Duodenal mucosa (tissue), 2 donors: ENCODE measurements around the gene ABCG8.

ENCODE experiments used
- H3K27ac ChIP-seq: one replicate; pipeline ENCODE4 v1.7.0; 2013; ENCODE audit warnings: low read depth, low read length
- H3K27me3 ChIP-seq, 2 donors: one replicate each; pipeline ENCODE4 v1.7.0; 2013; ENCODE audit warnings: low read length in 2 of 2, control low read depth in 1 of 2; ENCODE audit not compliant: insufficient read depth in 2 of 2, control insufficient read depth in 1 of 2
- H3K36me3 ChIP-seq, 2 donors: one replicate each; pipeline ENCODE4 v1.7.0; 2013; ENCODE audit warnings: low read length in 2 of 2, control low read depth in 1 of 2; ENCODE audit not compliant: insufficient read depth in 2 of 2, control insufficient read depth in 1 of 2
- H3K4me1 ChIP-seq, 2 donors: one replicate each; pipeline ENCODE4 v1.7.0; 2013; ENCODE audit warnings: low read length in 2 of 2, control low read depth in 1 of 2; ENCODE audit not compliant: insufficient read depth in 2 of 2, control insufficient read depth in 1 of 2
- H3K4me3 ChIP-seq, 2 donors: one replicate each; pipeline ENCODE4 v1.7.0; 2013; ENCODE audit warnings: low read length in 2 of 2, low read depth in 1 of 2
- H3K9ac ChIP-seq, 2 donors: one replicate each; pipeline ENCODE4 v1.7.0; 2013; ENCODE audit warnings: low read length in 2 of 2, low read depth in 1 of 2
- H3K9me3 ChIP-seq, 2 donors: one replicate each; pipeline ENCODE4 v1.7.0; 2013; ENCODE audit warnings: low read length in 2 of 2, control low read depth in 1 of 2; ENCODE audit not compliant: control insufficient read depth in 1 of 2

ABCG8 gene

DNA sequence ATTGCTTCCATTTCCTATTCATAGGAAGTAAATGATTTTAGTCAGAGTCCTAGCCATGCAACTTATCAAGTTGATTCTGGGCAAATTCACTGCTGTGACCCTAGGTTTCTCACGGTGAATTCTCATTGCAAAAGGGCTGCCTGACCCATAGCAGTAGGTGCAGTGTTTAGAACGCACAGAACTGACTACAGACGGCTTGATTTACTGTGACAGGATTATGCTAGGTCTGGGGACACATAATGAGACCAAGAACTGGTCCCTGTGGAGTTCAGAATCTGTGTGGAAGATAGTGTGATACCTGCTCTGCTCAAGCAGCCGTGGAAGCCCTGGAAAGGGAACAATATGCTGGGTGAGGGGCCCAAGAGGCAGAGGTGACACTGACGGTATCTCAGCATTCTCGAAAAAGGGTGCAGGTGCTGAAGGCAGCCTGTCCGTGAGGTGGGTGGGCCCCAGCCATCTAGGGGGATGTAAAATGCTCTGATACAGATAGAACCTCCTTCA, 46.4 kb downstream of the ABCG8 start:
- H3K9ac ChIP-seq, result no peak overlapping the region
- no peaks in the 10 kb centered on the region for H3K27me3 ChIP-seq
- H3K9me3 ChIP-seq, result no peaks in the 10 kb centered on the region
- H3K36me3 ChIP-seq, result peaks cover 15 to 39% of the 10 kb centered on the region in 2 donors
- H3K4me3 ChIP-seq, result no peak overlapping the region
- peaks cover 0 to 8% of the 10 kb centered on the region in 2 donors for H3K4me1 ChIP-seq
- no peak overlapping the region for H3K27ac ChIP-seq

- Histone ChIP-seq H3K4me1 (no peaks in the 10 kb centered on the region), H3K36me3 (peaks cover 21 to 52% of the 10 kb centered on the region in 2 donors), H3K9ac (no peak overlapping the region), H3K4me3 (no peak overlapping the region), H3K27me3 (no peaks in the 10 kb centered on the region), H3K9me3 (no peaks in the 10 kb centered on the region), H3K27ac (no peak overlapping the region)
These were observed 48.4 kb downstream of the ABCG8 start for GRCh38 chr2:43887176-43887575.

DNA sequence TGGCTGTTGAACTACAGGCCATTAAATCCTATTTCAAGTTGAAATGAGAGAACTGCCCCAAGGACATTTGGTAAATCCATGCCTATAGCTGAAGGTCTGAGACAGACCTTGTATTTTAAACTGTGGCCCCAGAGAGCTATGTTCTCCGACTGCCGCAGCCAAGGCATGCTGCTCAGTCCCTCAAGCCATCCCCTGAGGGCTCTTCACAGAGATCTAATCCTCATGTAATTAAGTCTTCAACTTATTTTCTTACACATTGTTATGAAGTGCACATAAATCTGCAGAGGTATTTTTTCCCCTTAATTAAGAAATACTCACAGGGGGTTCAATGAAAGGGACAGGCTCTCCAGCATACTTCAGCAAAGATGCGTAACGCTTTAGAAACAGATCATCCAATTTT, 50.6 kb downstream of the ABCG8 start:
- no peaks in the 10 kb centered on the region for H3K9me3 ChIP-seq
- no peaks in the 10 kb centered on the region for H3K27me3 ChIP-seq
- H3K4me3 ChIP-seq, result no peak overlapping the region
- no peaks in the 10 kb centered on the region for H3K4me1 ChIP-seq
- H3K36me3 ChIP-seq, result peaks cover 21 to 72% of the 10 kb centered on the region in 2 donors
- H3K9ac ChIP-seq, result no peak overlapping the region
- no peak overlapping the region for H3K27ac ChIP-seq

DNA sequence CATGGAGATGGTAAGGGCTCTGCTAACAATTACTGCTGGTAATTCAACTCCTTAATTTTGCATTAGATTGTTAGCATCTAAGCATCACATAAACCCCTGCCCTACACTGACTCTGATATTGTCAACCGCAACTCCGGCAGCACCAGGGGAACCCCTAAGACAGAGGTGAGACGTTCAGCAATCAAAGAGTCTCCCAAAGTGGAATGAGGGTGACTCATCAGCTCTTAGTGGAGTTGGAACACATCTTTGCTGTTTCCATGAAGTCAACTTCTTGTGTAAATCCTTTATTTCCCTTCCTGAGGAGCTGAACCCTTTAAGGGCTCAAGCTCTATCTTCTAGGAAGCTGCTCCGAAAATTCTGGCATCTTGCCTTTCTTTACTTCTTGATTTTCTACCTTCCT, 52.1 kb downstream of the ABCG8 start:
- no peak overlapping the region for H3K27ac ChIP-seq
- no peak overlapping the region for H3K4me3 ChIP-seq
- H3K27me3 ChIP-seq, result no peaks in the 10 kb centered on the region
- no peaks in the 10 kb centered on the region for H3K4me1 ChIP-seq
- no peak overlapping the region for H3K9ac ChIP-seq
- peaks cover 21 to 80% of the 10 kb centered on the region in 2 donors for H3K36me3 ChIP-seq
- H3K9me3 ChIP-seq, result no peaks in the 10 kb centered on the region

- Histone ChIP-seq H3K27ac (no peak overlapping the region), H3K4me3 (no peak overlapping the region), H3K27me3 (no peaks in the 10 kb centered on the region), H3K36me3 (peaks cover 12 to 80% of the 10 kb centered on the region in 2 donors), H3K9ac (no peak overlapping the region), H3K9me3 (no peaks in the 10 kb centered on the region), H3K4me1 (no peaks in the 10 kb centered on the region)
These were observed 56.0 kb downstream of the ABCG8 start for GRCh38 chr2:43894743-43895142.

GRCh38 chr2:43896906-43897305, 58.1 kb downstream of the ABCG8 start:
- no peaks in the 10 kb centered on the region for H3K4me1 ChIP-seq
- no peak overlapping the region for H3K9ac ChIP-seq
- no peaks in the 10 kb centered on the region for H3K27me3 ChIP-seq
- no peaks in the 10 kb centered on the region for H3K9me3 ChIP-seq
- H3K4me3 ChIP-seq, result no peak overlapping the region
- H3K36me3 ChIP-seq, result peaks cover 14 to 76% of the 10 kb centered on the region in 2 donors
- no peak overlapping the region for H3K27ac ChIP-seq

- Histone ChIP-seq H3K9me3 (no peaks in the 10 kb centered on the region), H3K36me3 (peaks cover 14 to 70% of the 10 kb centered on the region in 2 donors), H3K27me3 (no peaks in the 10 kb centered on the region), H3K4me1 (no peaks in the 10 kb centered on the region), H3K9ac (no peak overlapping the region), H3K27ac (no peak overlapping the region), H3K4me3 (no peak overlapping the region)
These were observed 58.7 kb downstream of the ABCG8 start for GRCh38 chr2:43897492-43897891.

- Histone ChIP-seq H3K27ac (no peak overlapping the region), H3K4me1 (no peaks in the 10 kb centered on the region), H3K9ac (no peak overlapping the region), H3K36me3 (peaks cover 14 to 69% of the 10 kb centered on the region in 2 donors), H3K4me3 (no peak overlapping the region), H3K9me3 (no peaks in the 10 kb centered on the region), H3K27me3 (no peaks in the 10 kb centered on the region)
These were observed 59.5 kb downstream of the ABCG8 start for GRCh38 chr2:43898134-43898837.

- Histone ChIP-seq H3K9ac (no peak overlapping the region), H3K27me3 (no peaks in the 10 kb centered on the region), H3K4me1 (no peaks in the 10 kb centered on the region), H3K9me3 (no peaks in the 10 kb centered on the region), H3K4me3 (no peak overlapping the region), H3K36me3 (peaks cover 14 to 64% of the 10 kb centered on the region in 2 donors), H3K27ac (no peak overlapping the region)
These were observed 60.1 kb downstream of the ABCG8 start for GRCh38 chr2:43898838-43899346.

GRCh38 chr2:43899589-43899988, 60.8 kb downstream of the ABCG8 start:
- no peak overlapping the region for H3K9ac ChIP-seq
- no peak overlapping the region for H3K4me3 ChIP-seq
- H3K9me3 ChIP-seq, result no peaks in the 10 kb centered on the region
- no peaks in the 10 kb centered on the region for H3K4me1 ChIP-seq
- no peak overlapping the region for H3K27ac ChIP-seq
- peaks cover 14 to 63% of the 10 kb centered on the region in 2 donors for H3K36me3 ChIP-seq
- no peaks in the 10 kb centered on the region for H3K27me3 ChIP-seq
